SK-N-MC (cell line): Measurements from ENCODE around the gene FLT3LG.

Experiments used
- DNase-seq: peaks from one replicate; pipeline ENCODE4 v3.0.0-alpha.2; 2011; ENCODE audit warnings: low read depth, low spot score
- H3K27ac ChIP-seq: fragments of 200-600 bp; sonication (generic); 2 replicates; pipeline ENCODE4 v1.5.1; 2016; ENCODE audit warnings: mixed run types
- H3K36me3 ChIP-seq: fragments of 200-600 bp; sonication (generic); 2 replicates; pipeline ENCODE4 v1.6.1; 2017; ENCODE audit warnings: antibody characterized with exemption, low read length, mixed read lengths; ENCODE audit not compliant: insufficient read depth
- H3K4me3 ChIP-seq: fragments of 200-600 bp; sonication (generic); 2 replicates; pipeline ENCODE4 v1.5.1; 2016
- H3K9ac ChIP-seq: fragments of 200-600 bp; sonication (generic); 2 replicates; pipeline ENCODE4 v1.8.0; 2017; ENCODE audit warnings: mixed run types, mixed read lengths; ENCODE audit not compliant: insufficient read length
- H3K9me3 ChIP-seq: fragments of 200-600 bp; sonication (generic); 2 replicates; pipeline ENCODE4 v1.6.1; 2017; ENCODE audit warnings: low read depth, mild to moderate bottlenecking, antibody characterized with exemption, low read length, moderate library complexity, mixed read lengths
- EZH2 ChIP-seq: fragments of 200-600 bp; sonication (generic); IDR thresholded peaks from one replicate; pipeline ENCODE4 v1.6.1; 2017; ENCODE audit warnings: antibody characterized with exemption
- FOXP2 ChIP-seq: optimal IDR thresholded peaks from 2 replicates; pipeline ENCODE3; 2011; ENCODE audit warnings: mild to moderate bottlenecking, moderate library complexity; ENCODE audit not compliant: insufficient read depth; ENCODE audit errors: extremely low read length, control extremely low read depth
- POLR2AphosphoS5 ChIP-seq: IDR thresholded peaks from 2 replicates; pipeline ENCODE4 v1.6.1; 2012; ENCODE audit warnings: mild to moderate bottlenecking, low read depth, low read length, borderline replicate concordance

The FLT3LG gene

GRCh38 chr19:49430678-49431329, 43.2 kb upstream of the FLT3LG start:
- Histone ChIP-seq H3K36me3 (no peaks in the 10 kb centered on the region), H3K27ac (no peak overlapping the region), H3K9me3 (no peaks in the 10 kb centered on the region), H3K9ac (no peak overlapping the region), H3K4me3 (no peak overlapping the region)
- TF ChIP-seq FOXP2 (no peak), EZH2 (no peak)
- DNase-seq = no peak

GRCh38 chr19:49431330-49431749, 42.7 kb upstream of the FLT3LG start:
- DNase-seq = no peak
- Histone ChIP-seq H3K9ac (no peak overlapping the region), H3K9me3 (no peaks in the 10 kb centered on the region), H3K27ac (no peak overlapping the region), H3K36me3 (no peaks in the 10 kb centered on the region), H3K4me3 (no peak overlapping the region)
- no peak for TF ChIP-seq POLR2AphosphoS5
- no peak for TF ChIP-seq EZH2
- no peak for TF ChIP-seq FOXP2

DNA sequence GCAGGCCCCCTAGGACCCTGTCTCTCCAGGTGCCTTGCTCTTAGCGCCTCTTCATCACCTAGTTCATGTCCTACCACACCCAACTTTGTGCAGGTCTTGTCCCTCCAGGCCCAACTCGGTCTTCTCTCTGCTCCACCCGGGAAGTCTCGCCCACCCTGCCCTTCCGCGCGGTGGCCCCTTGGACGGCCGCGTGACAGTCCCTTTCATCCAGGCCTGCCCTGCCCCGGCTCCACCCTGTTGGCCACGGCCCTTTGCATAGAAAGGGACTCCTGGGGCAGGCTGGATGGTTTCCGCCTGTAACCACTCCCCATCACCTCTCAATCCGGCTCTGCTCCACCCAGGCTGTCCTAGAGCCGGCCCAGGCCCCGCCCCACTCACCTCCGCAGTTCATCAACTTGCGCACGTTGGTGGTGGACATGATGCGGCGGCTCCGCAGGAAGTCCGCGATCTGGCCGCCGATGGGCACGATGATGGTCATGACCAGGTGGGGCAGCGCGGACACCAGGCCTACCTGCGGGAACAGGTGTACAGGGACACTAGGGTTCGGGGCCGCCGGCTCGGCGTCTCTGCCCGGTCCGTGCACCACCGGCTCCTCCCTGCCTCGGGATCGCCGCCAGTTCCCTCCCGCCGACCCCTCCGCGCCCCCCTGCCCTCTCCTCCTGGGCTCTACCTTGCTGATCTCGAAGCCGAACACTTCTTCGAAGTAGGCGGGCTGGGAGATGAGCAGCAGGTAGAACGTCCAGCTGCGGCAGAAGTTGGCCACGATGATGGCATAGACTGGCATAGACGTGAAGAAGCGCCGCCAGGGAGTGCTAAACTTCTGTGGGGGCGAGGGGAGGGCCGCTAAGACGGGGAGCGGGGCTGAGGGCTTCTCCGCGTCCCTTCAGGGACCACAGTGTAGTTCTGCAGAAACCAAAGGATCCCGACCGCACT, 41.6 kb upstream of the FLT3LG start:
- no peak overlapping the region for H3K27ac ChIP-seq
- DNase-seq = no peak
- no peak for TF ChIP-seq EZH2
- H3K36me3 ChIP-seq = no peaks in the 10 kb centered on the region
- H3K9me3 ChIP-seq = no peaks in the 10 kb centered on the region
- no peak overlapping the region for H3K9ac ChIP-seq
- no peak overlapping the region for H3K4me3 ChIP-seq

DNA sequence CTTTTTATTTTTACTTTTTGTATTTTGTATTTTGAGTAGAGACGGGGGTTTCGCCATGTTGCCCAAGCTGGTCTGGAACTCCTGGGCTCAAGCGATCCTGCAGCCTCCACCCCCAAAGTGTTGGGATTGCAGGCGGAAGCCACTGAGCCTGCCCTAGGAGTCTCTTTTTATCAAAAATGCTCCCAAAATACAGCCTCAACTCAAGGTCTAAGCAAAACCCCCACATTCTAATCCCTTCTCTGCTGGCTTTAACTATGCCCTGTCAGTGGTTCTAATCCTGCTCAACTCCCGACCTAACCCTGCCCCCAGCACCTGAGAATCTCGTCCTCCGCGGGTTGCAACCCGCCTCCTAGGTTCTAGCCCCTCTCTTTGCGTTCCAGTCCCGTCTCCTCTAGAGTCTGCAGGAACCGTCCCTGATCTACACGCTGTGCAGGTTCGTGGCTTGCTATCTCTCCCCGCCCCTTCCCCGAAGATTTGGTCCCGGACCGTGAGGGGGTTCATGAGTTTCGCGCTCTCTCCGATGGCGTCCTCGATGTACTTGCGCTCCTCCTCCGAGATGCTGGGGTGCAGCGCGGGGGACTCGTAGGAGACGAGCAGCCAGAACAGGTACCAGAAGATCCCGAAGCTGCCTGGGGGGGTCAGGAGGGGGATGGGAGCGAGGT, 40.6 kb upstream of the FLT3LG start:
- DNase-seq = no peak
- Histone ChIP-seq H3K9me3 (no peaks in the 10 kb centered on the region), H3K4me3 (no peak overlapping the region), H3K36me3 (no peaks in the 10 kb centered on the region), H3K27ac (no peak overlapping the region), H3K9ac (no peak overlapping the region)
- no peak for TF ChIP-seq FOXP2
- TF ChIP-seq EZH2 = no peak
- no peak for TF ChIP-seq POLR2AphosphoS5

GRCh38 chr19:49434907-49435583, 39.0 kb upstream of the FLT3LG start:
- no peak overlapping the region for H3K9ac ChIP-seq
- H3K27ac ChIP-seq = no peak overlapping the region
- TF ChIP-seq FOXP2 (no peak), EZH2 (no peak), POLR2AphosphoS5 (no peak)
- no peaks in the 10 kb centered on the region for H3K36me3 ChIP-seq
- H3K4me3 ChIP-seq = no peak overlapping the region
- no peaks in the 10 kb centered on the region for H3K9me3 ChIP-seq
- no peak for DNase-seq

DNA sequence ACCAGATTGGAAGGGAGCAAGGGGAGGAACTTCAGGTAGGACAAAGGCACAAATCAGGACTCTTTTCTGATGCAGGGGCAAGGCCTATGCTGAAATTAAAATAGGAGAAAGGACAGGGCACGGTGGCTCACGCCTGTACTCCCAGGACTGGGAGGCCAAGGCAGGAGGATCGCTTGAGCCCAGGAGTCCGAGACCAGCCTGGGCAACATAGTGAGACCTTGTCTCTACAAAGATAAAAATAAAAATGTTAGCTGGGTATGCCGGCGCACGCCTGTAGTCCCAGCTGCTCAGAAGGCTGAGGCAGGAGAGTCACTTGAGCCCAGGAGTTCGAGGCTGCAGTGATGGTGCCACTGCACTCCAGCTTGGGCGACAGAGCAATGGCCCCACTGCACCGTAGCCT, 38.3 kb upstream of the FLT3LG start:
- Histone ChIP-seq H3K9ac (no peak overlapping the region), H3K4me3 (no peak overlapping the region), H3K27ac (no peak overlapping the region), H3K36me3 (no peaks in the 10 kb centered on the region), H3K9me3 (no peaks in the 10 kb centered on the region)
- no peak for DNase-seq
- TF ChIP-seq FOXP2 (no peak), EZH2 (no peak), POLR2AphosphoS5 (no peak)

GRCh38 chr19:49436381-49437017, 37.5 kb upstream of the FLT3LG start:
- Histone ChIP-seq H3K27ac (no peak overlapping the region), H3K36me3 (no peaks in the 10 kb centered on the region), H3K4me3 (no peak overlapping the region), H3K9ac (no peak overlapping the region), H3K9me3 (no peaks in the 10 kb centered on the region)
- DNase-seq = no peak
- no peak for TF ChIP-seq POLR2AphosphoS5
- no peak for TF ChIP-seq FOXP2
- TF ChIP-seq EZH2 = no peak

DNA sequence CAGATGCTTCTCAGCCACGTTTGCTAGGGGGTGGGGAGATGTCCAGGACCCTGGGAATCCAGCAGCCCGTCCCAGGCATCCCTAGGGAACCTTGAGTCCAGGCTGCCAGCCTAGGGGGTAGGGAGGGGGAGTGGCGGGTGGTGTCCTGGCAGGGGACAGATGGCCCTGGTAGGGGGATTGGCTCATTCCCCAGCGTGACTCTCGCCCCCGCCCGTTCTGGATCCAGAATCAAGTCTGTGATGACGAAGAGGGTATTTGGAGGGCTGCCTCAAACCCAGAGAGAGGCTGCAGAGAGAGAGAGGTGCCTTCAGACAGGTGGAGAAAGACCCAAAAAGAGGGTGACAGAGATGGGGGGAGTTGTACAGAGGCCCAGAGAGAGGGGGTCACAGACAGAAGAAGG, 36.8 kb upstream of the FLT3LG start:
- Histone ChIP-seq H3K36me3 (no peaks in the 10 kb centered on the region), H3K4me3 (no peak overlapping the region), H3K27ac (no peak overlapping the region), H3K9me3 (no peaks in the 10 kb centered on the region), H3K9ac (no peak overlapping the region)
- TF ChIP-seq POLR2AphosphoS5 = no peak
- no peak for TF ChIP-seq EZH2
- TF ChIP-seq FOXP2 = no peak
- DNase-seq = no peak
